Ovary (tissue), 3 donors: ENCODE data around the gene MAN1C1.

Experiments used
- CTCF ChIP-seq, 3 donors: fragments of 450-650 bp in 2 of 3; fragments of 200-600 bp in 1 of 3; IDR thresholded peaks; one replicate each; pipeline versions ENCODE4 v1.5.1 to v1.8.0; 2016 to 2022; ENCODE audit warnings: antibody characterized with exemption in 3 of 3, mild to moderate bottlenecking in 1 of 3
- POLR2A ChIP-seq: fragments of 450-650 bp; IDR thresholded peaks from one replicate; pipeline ENCODE4 v1.6.1; 2017; ENCODE audit warnings: antibody characterized with exemption, mild to moderate bottlenecking, moderate library complexity
- donor health status: DM: no; HTN: no; CAD: no.

- TF ChIP-seq CTCF (IDR thresholded peaks at IDR 0.05) (no peak), POLR2A (no peak)
Measured at GRCh38 chr1:25689686-25690381, 73.2 kb downstream of the MAN1C1 start.
